Measurements from ENCODE around the gene DUSP18. TPM values are rescaled to one million over a fixed set of nuclear protein-coding genes. Genes with fewer than 3 reads are reported as not detected.

The DUSP18 gene
- total RNA-seq = 9.3 and 11.6 TPM in 2 replicates

GRCh38 chr22:30667494-30668385, at the start of gene DUSP18:
Gene DUSP18, minus strand, starts transcription at chr22:30667875. Its CDS starts 3,872 bp downstream, at chr22:30664003.

GRCh38 chr22:30694640-30695350, 27.1 kb upstream of the DUSP18 start, which contains the start of gene OSBP2:
Gene OSBP2, plus strand, starts transcription at chr22:30694874. Its CDS starts 36 bp downstream, at chr22:30694910.

GRCh38 chr22:30635273-30636225, 32.1 kb downstream of the DUSP18 start, which contains the start of gene SLC35E4:
Gene SLC35E4, plus strand, starts transcription at chr22:30635781. Its CDS starts 670 bp downstream, at chr22:30636451.

Other genes starting within 250 kb of the DUSP18 start
- 16.6 and 17.4 TPM in 2 replicates for gene MTFP1, start 242.1 kb downstream of the DUSP18 start, total RNA-seq
- gene SEC14L3, start 195.9 kb downstream of the DUSP18 start, total RNA-seq = not detected in 2 replicates
- gene SEC14L4, start 162.2 kb downstream of the DUSP18 start, total RNA-seq = 0.17 TPM in 1 of 2 replicates, not detected in the other
- gene SEC14L6, start 121.1 kb downstream of the DUSP18 start, total RNA-seq = under 0.01 TPM in 1 of 2 replicates, not detected in the other
- under 0.01 TPM in 1 of 2 replicates, not detected in the other for gene GAL3ST1, start 93.2 kb downstream of the DUSP18 start, total RNA-seq
- gene PES1, start 76.0 kb downstream of the DUSP18 start, total RNA-seq = 51.3 and 75.8 TPM in 2 replicates
- 13.8 and 18.5 TPM in 2 replicates for gene TCN2, start 60.7 kb downstream of the DUSP18 start, total RNA-seq
- gene SLC35E4, start 32.1 kb downstream of the DUSP18 start, total RNA-seq = 10.5 and 31.3 TPM in 2 replicates
- 8.6 and 14.9 TPM in 2 replicates for gene OSBP2, start 27.0 kb upstream of the DUSP18 start, total RNA-seq

Data from dermis lymphatic vessel endothelial cell (primary cell).